Thoracic aorta (tissue), 2 donors: ENCODE measurements around the gene FLAD1. TPM values are rescaled to one million over a fixed set of nuclear protein-coding genes. Genes with fewer than 3 reads are reported as not detected.

ENCODE experiments used
- ATAC-seq: fragments of 150-250 bp; one replicate; pipeline ENCODE4 v1.8.0; 2017; ENCODE audit warnings: low read depth; ENCODE audit not compliant: insufficient number of reproducible peaks, low FRiP score
- DNase-seq: peaks from one replicate; pipeline ENCODE4 v3.0.0-alpha.2; 2020; ENCODE audit warnings: low spot score
- H3K27ac ChIP-seq, 2 donors: fragments of 200-600 bp; sonication (generic); 1 replicate in 1 of 2; 2 replicates in 1 of 2; pipeline ENCODE4 v1.5.1; 2016; ENCODE audit warnings: mild to moderate bottlenecking in 2 of 2, moderate library complexity in 2 of 2
- H3K27me3 ChIP-seq: fragments of 200-600 bp; sonication (generic); replicated peaks from 2 replicates; pipeline ENCODE4 v1.6.0; 2016; ENCODE audit warnings: mild to moderate bottlenecking; ENCODE audit not compliant: insufficient read depth
- H3K36me3 ChIP-seq: fragments of 200-600 bp; sonication (generic); one replicate; pipeline ENCODE4 v1.5.1; 2016
- H3K4me1 ChIP-seq, 2 donors: fragments of 200-600 bp; sonication (generic); 1 replicate in 1 of 2; 2 replicates in 1 of 2; pipeline versions ENCODE4 v1.5.1 to v1.6.0; 2016; ENCODE audit warnings: low read depth in 2 of 2, mild to moderate bottlenecking in 1 of 2; ENCODE audit not compliant: control insufficient read depth in 1 of 2
- H3K4me3 ChIP-seq: fragments of 200-600 bp; sonication (generic); 2 replicates; pipeline ENCODE4 v1.5.1; 2016; ENCODE audit warnings: mild to moderate bottlenecking
- H3K9me3 ChIP-seq: fragments of 200-600 bp; sonication (generic); 2 replicates; pipeline ENCODE4 v1.5.1; 2016
- total RNA-seq, 2 donors: library from RNA; depleted of rRNA; stranded (reverse); fragments of >200 nt; gene quantifications; one replicate each; pipeline versions ENCODE4 v1.1.0 to v1.2.3, GENCODE V29; 2016
- TF ChIP-seq, protein P1 (sequence below): fragments of 200-600 bp; sonication (generic); IDR thresholded peaks from one replicate; pipeline ENCODE4 v1.5.1; 2019; ENCODE audit warnings: antibody characterized with exemption

Gene FLAD1
- total RNA-seq, 2 donors from 2014 or later, result 23.8 to 27.2 TPM

GRCh38 chr1:155024315-155024714, 41.2 kb downstream of the FLAD1 start:
- Histone ChIP-seq H3K4me1 (no peaks in the 10 kb centered on the region), H3K4me3 (no peak overlapping the region), H3K27ac (no peak overlapping the region), H3K36me3 (no peaks in the 10 kb centered on the region), H3K9me3 (no peaks in the 10 kb centered on the region), H3K27me3 (no peaks in the 10 kb centered on the region)
- TF ChIP-seq, protein P1, sequence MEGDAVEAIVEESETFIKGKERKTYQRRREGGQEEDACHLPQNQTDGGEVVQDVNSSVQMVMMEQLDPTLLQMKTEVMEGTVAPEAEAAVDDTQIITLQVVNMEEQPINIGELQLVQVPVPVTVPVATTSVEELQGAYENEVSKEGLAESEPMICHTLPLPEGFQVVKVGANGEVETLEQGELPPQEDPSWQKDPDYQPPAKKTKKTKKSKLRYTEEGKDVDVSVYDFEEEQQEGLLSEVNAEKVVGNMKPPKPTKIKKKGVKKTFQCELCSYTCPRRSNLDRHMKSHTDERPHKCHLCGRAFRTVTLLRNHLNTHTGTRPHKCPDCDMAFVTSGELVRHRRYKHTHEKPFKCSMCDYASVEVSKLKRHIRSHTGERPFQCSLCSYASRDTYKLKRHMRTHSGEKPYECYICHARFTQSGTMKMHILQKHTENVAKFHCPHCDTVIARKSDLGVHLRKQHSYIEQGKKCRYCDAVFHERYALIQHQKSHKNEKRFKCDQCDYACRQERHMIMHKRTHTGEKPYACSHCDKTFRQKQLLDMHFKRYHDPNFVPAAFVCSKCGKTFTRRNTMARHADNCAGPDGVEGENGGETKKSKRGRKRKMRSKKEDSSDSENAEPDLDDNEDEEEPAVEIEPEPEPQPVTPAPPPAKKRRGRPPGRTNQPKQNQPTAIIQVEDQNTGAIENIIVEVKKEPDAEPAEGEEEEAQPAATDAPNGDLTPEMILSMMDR, result no peak
- DNase-seq (no peak), ATAC-seq (no peak)

DNA sequence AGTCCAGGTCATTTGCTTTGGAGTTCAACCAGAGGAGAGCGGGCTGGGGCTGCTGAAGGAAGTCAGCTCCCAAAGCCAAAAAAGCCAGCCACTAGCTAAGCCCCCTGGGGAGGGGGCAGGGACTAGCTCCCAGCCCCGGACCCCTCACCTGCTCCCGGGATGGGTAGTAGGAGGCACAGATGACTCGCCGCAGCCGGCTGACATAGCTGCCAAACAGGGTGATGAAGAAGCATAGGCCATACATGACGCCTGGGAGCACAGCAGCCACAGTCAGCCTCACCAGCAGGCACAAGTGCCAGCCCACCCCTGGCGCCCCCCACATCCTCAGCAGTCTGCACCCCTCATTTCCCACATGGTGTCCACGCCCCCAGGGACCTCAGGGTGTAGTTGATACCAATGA, 43.0 kb downstream of the FLAD1 start:
- H3K9me3 ChIP-seq, result no peaks in the 10 kb centered on the region

GRCh38 chr1:155026588-155026987, 43.4 kb downstream of the FLAD1 start:
- no peak overlapping the region for H3K4me3 ChIP-seq
- H3K27me3 ChIP-seq, result no peaks in the 10 kb centered on the region
- ATAC-seq (no peak), DNase-seq (no peak)
- no peaks in the 10 kb centered on the region for H3K4me1 ChIP-seq
- H3K27ac ChIP-seq, result no peak overlapping the region
- H3K9me3 ChIP-seq, result no peaks in the 10 kb centered on the region
- TF ChIP-seq, protein P1, result no peak
- no peaks in the 10 kb centered on the region for H3K36me3 ChIP-seq

More for the DNA sequence above, 43.0 kb downstream of the FLAD1 start:
- Histone ChIP-seq H3K27me3 (no peaks in the 10 kb centered on the region), H3K4me1 (no peaks in the 10 kb centered on the region), H3K36me3 (no peaks in the 10 kb centered on the region), H3K4me3 (no peak overlapping the region), H3K27ac (no peak overlapping the region)
- DNase-seq (no peak), ATAC-seq (no peak)
- TF ChIP-seq, protein P1, result no peak

DNA sequence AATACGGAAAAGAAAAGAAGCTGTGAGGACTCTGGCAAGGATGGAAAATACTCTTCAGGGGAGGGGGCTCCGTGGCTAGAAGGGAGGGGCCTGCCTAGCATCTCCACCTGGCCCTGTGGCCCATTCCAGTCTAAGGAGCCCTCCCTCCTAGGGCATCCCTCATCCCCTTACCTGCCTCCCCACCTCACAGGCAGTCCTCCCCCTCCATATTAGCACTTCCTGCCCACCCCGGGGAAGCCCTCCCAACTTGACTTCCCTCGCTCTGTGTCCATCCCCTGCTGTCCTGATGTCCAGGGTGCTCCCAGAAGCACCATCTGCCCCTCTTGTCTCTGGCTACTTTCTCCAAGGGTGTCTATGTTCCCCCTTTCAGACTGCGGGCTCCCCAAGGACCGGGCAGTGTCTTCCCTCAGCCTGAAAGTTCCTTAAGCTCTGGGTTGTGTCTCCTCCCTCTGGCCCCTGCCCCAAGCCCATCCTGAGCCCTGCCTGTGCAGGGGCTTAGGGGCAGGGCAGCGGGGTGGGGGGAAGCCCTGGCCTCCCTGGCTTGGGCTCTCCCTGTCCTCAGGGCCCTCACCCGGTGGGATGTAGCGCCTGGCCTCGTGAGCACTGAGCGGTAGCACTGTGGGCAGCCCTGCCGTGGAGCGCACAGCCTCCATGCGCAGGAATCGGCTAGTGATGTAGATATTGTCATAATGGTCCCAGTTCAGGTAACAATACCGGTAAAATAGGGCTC, 46.5 kb downstream of the FLAD1 start:
- Histone ChIP-seq H3K9me3 (no peaks in the 10 kb centered on the region), H3K4me1 (no peaks in the 10 kb centered on the region), H3K36me3 (no peaks in the 10 kb centered on the region), H3K27me3 (no peaks in the 10 kb centered on the region), H3K27ac (no peak overlapping the region), H3K4me3 (no peak overlapping the region)
- TF ChIP-seq, protein P1, result no peak
- ATAC-seq (no peak), DNase-seq (no peak)

DNA sequence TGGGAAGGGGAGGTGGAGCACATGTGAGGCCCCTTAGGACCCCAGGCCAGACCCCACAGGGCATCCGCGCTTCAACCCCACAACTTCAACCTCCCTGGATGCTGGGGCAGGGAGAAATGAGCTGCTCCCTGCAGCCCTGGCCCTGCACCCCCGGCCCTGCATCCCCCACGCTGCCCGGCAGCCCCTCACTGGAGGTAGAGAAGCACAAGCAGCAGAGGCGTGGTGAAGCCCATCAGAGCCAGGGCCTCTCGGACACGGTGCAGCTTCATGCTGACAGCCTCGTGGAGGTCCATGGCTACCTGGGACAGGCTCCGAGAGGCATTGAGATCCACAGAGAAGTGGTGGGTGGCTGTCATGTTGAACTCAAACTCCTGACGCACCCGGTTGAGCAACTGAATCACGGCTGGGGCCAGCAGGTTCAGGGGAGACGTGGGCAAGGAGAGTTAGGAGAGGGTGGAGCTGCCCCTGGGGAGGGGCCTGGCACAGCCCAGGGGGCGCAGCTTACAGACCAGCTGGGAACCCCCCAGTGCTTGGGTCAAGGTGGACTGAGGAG, 47.2 kb downstream of the FLAD1 start:
- H3K9me3 ChIP-seq, result no peaks in the 10 kb centered on the region
- no peak for ATAC-seq
- H3K4me1 ChIP-seq, result no peaks in the 10 kb centered on the region
- TF ChIP-seq, protein P1, result no peak
- no peaks in the 10 kb centered on the region for H3K27me3 ChIP-seq
- H3K27ac ChIP-seq, result no peak overlapping the region
- no peak for DNase-seq
- no peaks in the 10 kb centered on the region for H3K36me3 ChIP-seq
- no peak overlapping the region for H3K4me3 ChIP-seq
